Activated CD4-positive, alpha-beta T cell treated with anti-CD3 and anti-CD28 coated beads, Interleukin-2, amount 50 U/mL, for 48 hours (primary cell): ENCODE results near the gene ZBTB21.

Experiments used
- DNase-seq, 2 experiments: peaks; one replicate each; pipeline ENCODE4 v3.0.0-alpha.2; 2020

The ZBTB21 gene

DNA sequence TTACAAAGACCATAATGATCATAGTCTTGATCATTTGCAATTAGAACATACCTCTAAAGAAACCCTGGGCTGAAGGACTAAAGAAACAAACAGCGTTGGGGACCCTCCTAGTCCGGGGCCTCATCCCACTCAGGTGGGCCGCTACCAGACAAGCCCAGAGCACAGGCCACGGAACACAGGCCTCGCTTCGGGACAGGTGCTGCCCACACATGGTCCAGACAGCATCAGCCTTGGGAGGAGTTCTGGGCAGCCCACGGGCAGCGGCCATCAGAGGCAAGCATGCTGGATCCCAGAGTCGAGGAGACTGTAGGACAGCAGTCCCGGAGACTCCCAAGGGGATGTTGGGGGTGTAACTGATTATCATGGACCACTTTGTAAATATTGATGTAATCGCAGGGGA lies 61.3 kb downstream of the ZBTB21 start:
- no peak for DNase-seq

DNA sequence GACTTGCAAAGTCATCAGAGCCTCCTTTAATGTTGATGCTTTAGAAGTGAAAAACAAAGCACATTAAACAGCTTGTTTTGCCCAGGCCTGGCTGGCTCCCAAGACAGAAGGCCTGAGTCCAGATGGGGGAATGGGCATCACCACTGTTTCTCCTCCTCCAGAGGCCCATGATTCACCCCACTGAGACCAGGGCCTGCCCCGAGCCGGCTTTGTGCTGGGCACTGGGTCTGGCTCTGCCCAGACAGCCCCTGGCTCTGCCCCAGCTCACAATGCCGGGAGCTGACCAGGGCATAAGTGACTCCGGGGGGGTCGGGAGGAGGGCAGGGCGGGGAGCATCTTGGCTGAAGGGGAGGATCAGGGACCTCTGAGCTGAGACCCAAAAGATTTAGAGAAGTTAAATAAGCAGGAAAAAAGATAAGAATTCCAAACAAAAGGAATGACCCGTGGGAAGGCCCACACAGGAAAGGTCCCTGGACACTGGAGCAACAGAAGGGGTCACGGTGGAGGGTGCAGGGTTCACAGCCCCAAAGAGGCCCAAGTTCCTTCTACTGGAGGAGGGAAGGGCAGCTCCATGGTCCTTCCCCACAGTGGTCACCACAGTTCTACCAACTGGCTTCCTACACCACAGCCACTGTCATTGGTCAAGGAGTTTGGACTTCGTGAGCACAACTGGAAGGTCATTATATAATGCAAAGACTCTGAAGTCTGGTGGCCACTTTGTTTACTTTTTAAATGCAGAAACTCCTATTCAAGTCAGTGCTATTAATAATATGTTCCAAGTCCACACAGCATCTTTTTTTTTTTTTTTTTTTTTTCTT lies 61.9 kb downstream of the ZBTB21 start:
- DNase-seq: no peak

- no peak for DNase-seq
These were observed 64.2 kb downstream of the ZBTB21 start for GRCh38 chr21:41945982-41946381.

GRCh38 chr21:41943851-41944250 lies 66.3 kb downstream of the ZBTB21 start:
- DNase-seq: no peak

DNA sequence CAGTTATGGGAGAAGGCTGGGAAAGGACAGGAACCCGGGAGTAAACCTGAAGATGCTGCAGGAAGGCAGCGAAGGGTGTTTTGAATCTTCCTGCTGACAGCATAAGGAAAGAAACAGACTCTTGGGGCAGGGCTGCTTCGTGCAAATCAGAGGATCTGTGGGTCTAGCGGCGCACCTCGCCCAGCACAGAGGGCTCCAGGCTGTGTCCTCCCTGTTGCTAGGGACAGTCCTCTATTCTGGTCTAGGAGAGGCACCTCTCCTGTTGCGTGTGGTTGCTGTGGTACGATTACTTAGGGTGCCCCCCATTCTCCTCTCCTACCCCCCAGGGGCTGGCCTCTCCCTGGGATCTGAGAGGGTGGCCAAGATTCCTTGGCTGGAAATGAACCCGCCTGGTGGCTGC lies 67.7 kb downstream of the ZBTB21 start:
- DNase-seq: no peak

- DNase-seq: no peak
These were observed 68.2 kb downstream of the ZBTB21 start for GRCh38 chr21:41941941-41942340.

DNA sequence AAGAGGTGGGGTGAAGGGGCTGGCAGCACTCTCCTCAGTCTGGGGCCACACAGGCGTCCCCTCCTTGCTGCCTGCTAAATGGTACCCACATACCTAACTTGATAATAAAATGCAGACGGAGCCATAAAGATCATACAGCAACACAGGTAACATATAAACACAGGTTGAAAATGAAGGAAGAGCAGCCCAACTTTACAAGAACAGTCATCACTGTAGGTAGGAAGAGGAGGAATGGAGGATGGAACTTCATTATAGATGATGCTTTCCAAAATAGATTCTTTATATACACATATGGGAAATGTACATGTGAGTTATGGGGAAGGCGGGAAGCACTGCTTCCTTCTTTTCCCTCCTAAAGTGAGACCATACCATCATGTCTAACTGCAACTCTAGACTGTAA lies 69.7 kb downstream of the ZBTB21 start:
- DNase-seq: no peak

GRCh38 chr21:41939391-41939790 lies 70.8 kb downstream of the ZBTB21 start:
- no peak for DNase-seq
